Measurements from ENCODE around the gene MAMLD1.

The MAMLD1 gene

GRCh38 chrX:150459196-150459595 lies 96.1 kb downstream of the MAMLD1 start:
- no peak for DNase-seq (ENCODE audit: low read depth in 2 of 2)

GRCh38 chrX:150460063-150460462 lies 96.9 kb downstream of the MAMLD1 start:
- DNase-seq (ENCODE audit: low read depth in 2 of 2) = no peak

GRCh38 chrX:150460781-150461180 lies 97.7 kb downstream of the MAMLD1 start:
- no peak for DNase-seq (ENCODE audit: low read depth in 2 of 2)

GRCh38 chrX:150463566-150463965 lies 100.4 kb downstream of the MAMLD1 start:
- DNase-seq (ENCODE audit: low read depth in 2 of 2) = no peak

- no peak for DNase-seq (ENCODE audit: low read depth in 2 of 2)
Observed at GRCh38 chrX:150464001-150464400, 100.9 kb downstream of the MAMLD1 start.

GRCh38 chrX:150465326-150465725 lies 102.2 kb downstream of the MAMLD1 start:
- no peak for DNase-seq (ENCODE audit: low read depth in 2 of 2)

GRCh38 chrX:150465881-150466775 lies 103.0 kb downstream of the MAMLD1 start:
- DNase-seq (ENCODE audit: low read depth in 2 of 2) = no peak

GRCh38 chrX:150472306-150472705 lies 109.2 kb downstream of the MAMLD1 start:
- DNase-seq (ENCODE audit: low read depth in 2 of 2) = no peak

- DNase-seq (ENCODE audit: low read depth in 2 of 2) = no peak
Observed at GRCh38 chrX:150473371-150473770, 110.3 kb downstream of the MAMLD1 start.

GRCh38 chrX:150475461-150475860 lies 112.3 kb downstream of the MAMLD1 start:
- no peak for DNase-seq (ENCODE audit: low read depth in 2 of 2)

- DNase-seq (ENCODE audit: low read depth in 2 of 2) = no peak
Observed at GRCh38 chrX:150476164-150476699, 113.1 kb downstream of the MAMLD1 start.

GRCh38 chrX:150477371-150477770 lies 114.3 kb downstream of the MAMLD1 start:
- DNase-seq (ENCODE audit: low read depth in 2 of 2) = no peak

GRCh38 chrX:150478496-150479492 lies 115.7 kb downstream of the MAMLD1 start:
- DNase-seq (ENCODE audit: low read depth in 2 of 2) = peak in 1 of 2 experiments; percentile 1

- peak; percentile 27 to 29 for DNase-seq (ENCODE audit: low read depth in 2 of 2)
Observed at GRCh38 chrX:150482537-150483206, 119.6 kb downstream of the MAMLD1 start.

- DNase-seq (ENCODE audit: low read depth in 2 of 2) = no peak
Observed at GRCh38 chrX:150483356-150483985, 120.4 kb downstream of the MAMLD1 start.

GRCh38 chrX:150486011-150486410 lies 122.9 kb downstream of the MAMLD1 start:
- DNase-seq (ENCODE audit: low read depth in 2 of 2) = peak; percentile 10 to 17

GRCh38 chrX:150487369-150488094 lies 124.4 kb downstream of the MAMLD1 start:
- DNase-seq (ENCODE audit: low read depth in 2 of 2) = no peak

- DNase-seq (ENCODE audit: low read depth in 2 of 2) = no peak
Observed at GRCh38 chrX:150489359-150490015, 126.4 kb downstream of the MAMLD1 start.

GRCh38 chrX:150495496-150495895 lies 132.4 kb downstream of the MAMLD1 start:
- no peak for DNase-seq (ENCODE audit: low read depth in 2 of 2)

GRCh38 chrX:150499240-150499639 lies 136.1 kb downstream of the MAMLD1 start:
- no peak for DNase-seq (ENCODE audit: low read depth in 2 of 2)

Measured in stimulated activated CD4-positive, alpha-beta T cell treated with anti-CD3 and anti-CD28 coated beads, Interleukin-12 subunit alpha, Interleukin-12 subunit beta, amount 100 ng/mL, for 24 hours (primary cell).